Caco-2 (cell line): ENCODE data around the gene POLDIP3. TPM values are rescaled to one million over a fixed set of nuclear protein-coding genes. Genes with fewer than 3 reads are reported as not detected.

Experiments used
- BruUV-seq: library from RNA; stranded (reverse); fragments of 400-500 nt; replicated peaks from 2 replicates; lab custom pipeline; 2021; lab: Mats Ljungman, UMichigan
- CTCF ChIA-PET: fragments of 300-600 bp; sonication (Branson Sonifier 250); formaldehyde crosslinking; loops from one replicate; lab custom pipeline; 2022; ENCODE audit warnings: antibody characterized with exemption; lab: Charles Lee
- POLR2A ChIA-PET: fragments of 300-600 bp; sonication (Branson Sonifier 250); formaldehyde crosslinking; loops from one replicate; lab custom pipeline; 2022; ENCODE audit warnings: antibody characterized with exemption; lab: Charles Lee
- DNase-seq, 2 experiments: peaks; one replicate each; pipeline versions ENCODE4 v3.0.0 to v3.0.0-alpha.2; 2020 to 2022
- H3K27me3 ChIP-seq: replicated peaks from 2 replicates; pipeline ENCODE4 v1.6.0; 2011; ENCODE audit warnings: low read length; ENCODE audit not compliant: control insufficient read depth, insufficient read depth
- H3K36me3 ChIP-seq: 2 replicates; pipeline ENCODE4 v1.5.1; 2011; ENCODE audit warnings: low read length; ENCODE audit not compliant: control insufficient read depth, insufficient read depth
- H3K4me1 ChIP-seq: fragments of 250-450 bp; sonication (Bioruptor Pico); 2 replicates; pipeline ENCODE4 v1.5.1; 2020; ENCODE audit warnings: mild to moderate bottlenecking
- H3K4me3 ChIP-seq: 2 replicates; pipeline ENCODE4 v1.5.1; 2011; ENCODE audit warnings: low read depth, mild to moderate bottlenecking, control low read depth, low read length
- H3K9me3 ChIP-seq: fragments of 250-450 bp; sonication (Bioruptor Pico); 2 replicates; pipeline ENCODE4 v1.5.1; 2020; ENCODE audit warnings: mild to moderate bottlenecking, moderate library complexity
- H3K27ac Mint-ChIP-seq: one replicate; pipeline ENCODE4 v1.8.0; 2022; ENCODE audit warnings: mixed read lengths; ENCODE audit not compliant: unreplicated experiment
- H3K27me3 Mint-ChIP-seq: one replicate; pipeline ENCODE4 v1.8.0; 2022; ENCODE audit warnings: mixed read lengths; ENCODE audit not compliant: insufficient read depth, unreplicated experiment
- H3K36me3 Mint-ChIP-seq: one replicate; pipeline ENCODE4 v1.8.0; 2022; ENCODE audit warnings: mild to moderate bottlenecking, mixed read lengths; ENCODE audit not compliant: insufficient read depth, unreplicated experiment
- H3K4me1 Mint-ChIP-seq: one replicate; pipeline ENCODE4 v1.8.0; 2022; ENCODE audit warnings: low read depth, mixed read lengths; ENCODE audit not compliant: unreplicated experiment
- H3K4me3 Mint-ChIP-seq: one replicate; pipeline ENCODE4 v1.8.0; 2022; ENCODE audit warnings: mild to moderate bottlenecking, moderate library complexity, mixed read lengths; ENCODE audit not compliant: unreplicated experiment
- H3K9me3 Mint-ChIP-seq: one replicate; pipeline ENCODE4 v1.8.0; 2022; ENCODE audit warnings: mixed read lengths; ENCODE audit not compliant: unreplicated experiment
- CTCF ChIP-seq, 2 experiments: fragments of 200-600 bp in 1 of 2; IDR thresholded peaks; 1 replicate in 1 of 2; 2 replicates in 1 of 2; pipeline versions ENCODE4 v1.5.1 to v1.8.0; 2011 to 2022; ENCODE audit warnings: antibody characterized with exemption in 1 of 2, control low read depth in 1 of 2, inconsistent platforms in 1 of 2, low read depth in 1 of 2, low read length in 1 of 2, mild to moderate bottlenecking in 1 of 2, moderate library complexity in 1 of 2; ENCODE audit not compliant: insufficient read depth in 1 of 2, severe bottlenecking in 1 of 2, unreplicated experiment in 1 of 2
- intact Hi-C: fragments of 100-400 bp; cut with micrococcal nuclease; formaldehyde crosslinking; loops from one replicate; pipeline ENCODE4 v1.10.0; 2022; ENCODE audit not compliant: unreplicated experiment
- total RNA-seq: library from RNA; stranded (reverse); gene quantifications from 2 replicates; pipeline ENCODE4 v1.2.3, GENCODE V29; 2022

The POLDIP3 gene
- total RNA-seq, 1 experiment from 2014 or later, result 70.8 TPM

- POLR2A ChIA-PET, result no interaction called here
- Mint-ChIP-seq H3K36me3 (peaks cover 81% of the 10 kb centered on the region), H3K27me3 (no peaks in the 10 kb centered on the region), H3K9me3 (no peaks in the 10 kb centered on the region), H3K4me3 (no peak overlapping the region), H3K4me1 (no peaks in the 10 kb centered on the region), H3K27ac (no peak overlapping the region)
- H3K36me3 ChIP-seq, result peaks cover 4% of the 10 kb centered on the region
- no peak overlapping the region for H3K4me3 ChIP-seq
- H3K27me3 ChIP-seq, result no peaks in the 10 kb centered on the region
- CTCF ChIA-PET, result interaction anchor here (1.2 kb wide), 1 partner anchor 29 kb away, joined by 10 read pairs; no protein-coding TSS in a partner anchor
- intact Hi-C loops, result no loop called here
- H3K9me3 ChIP-seq, result no peaks in the 10 kb centered on the region
- H3K4me1 ChIP-seq, result no peaks in the 10 kb centered on the region
- TF ChIP-seq CTCF (IDR thresholded peaks at IDR 0.05; ENCODE audit: insufficient read depth in 1 of 2, low read depth in 1 of 2, low read length in 1 of 2, severe bottlenecking in 1 of 2, unreplicated experiment in 1 of 2), result no peak
- BruUV-seq, result no TSS peak
- DNase-seq, result no peak
Measured at GRCh38 chr22:42596863-42597530, 17.7 kb downstream of the POLDIP3 start.

GRCh38 chr22:42596336-42596735, 18.3 kb downstream of the POLDIP3 start:
- H3K27ac Mint-ChIP-seq, result no peak overlapping the region
- peaks cover 75% of the 10 kb centered on the region for H3K36me3 Mint-ChIP-seq
- H3K9me3 Mint-ChIP-seq, result no peaks in the 10 kb centered on the region
- no peaks in the 10 kb centered on the region for H3K27me3 Mint-ChIP-seq
- intact Hi-C loops, result no loop called here
- H3K4me1 Mint-ChIP-seq, result no peaks in the 10 kb centered on the region
- TF ChIP-seq CTCF (IDR thresholded peaks at IDR 0.05; ENCODE audit: insufficient read depth in 1 of 2, low read depth in 1 of 2, low read length in 1 of 2, severe bottlenecking in 1 of 2, unreplicated experiment in 1 of 2), result no peak
- Histone ChIP-seq H3K4me3 (no peak overlapping the region), H3K27me3 (no peaks in the 10 kb centered on the region), H3K4me1 (no peaks in the 10 kb centered on the region), H3K9me3 (no peaks in the 10 kb centered on the region), H3K36me3 (peaks cover 5% of the 10 kb centered on the region)
- no peak for DNase-seq
- H3K4me3 Mint-ChIP-seq, result no peak overlapping the region
- ChIA-PET CTCF (no interaction called here), POLR2A (no interaction called here)
- BruUV-seq, result no TSS peak

GRCh38 chr22:42595434-42595833, 19.2 kb downstream of the POLDIP3 start:
- H3K4me1 ChIP-seq, result no peaks in the 10 kb centered on the region
- H3K36me3 ChIP-seq, result peaks cover 5% of the 10 kb centered on the region
- no peak overlapping the region for H3K27ac Mint-ChIP-seq
- H3K4me3 ChIP-seq, result no peak overlapping the region
- no peaks in the 10 kb centered on the region for H3K27me3 ChIP-seq
- POLR2A ChIA-PET, result no interaction called here
- CTCF ChIA-PET, result no interaction called here
- H3K27me3 Mint-ChIP-seq, result no peaks in the 10 kb centered on the region
- intact Hi-C loops, result no loop called here
- no peak for DNase-seq
- no peaks in the 10 kb centered on the region for H3K9me3 ChIP-seq
- H3K9me3 Mint-ChIP-seq, result no peaks in the 10 kb centered on the region
- no TSS peak for BruUV-seq
- no peaks in the 10 kb centered on the region for H3K4me1 Mint-ChIP-seq
- H3K36me3 Mint-ChIP-seq, result peaks cover 70% of the 10 kb centered on the region
- TF ChIP-seq CTCF (IDR thresholded peaks at IDR 0.05; ENCODE audit: insufficient read depth in 1 of 2, low read depth in 1 of 2, low read length in 1 of 2, severe bottlenecking in 1 of 2, unreplicated experiment in 1 of 2), result no peak
- H3K4me3 Mint-ChIP-seq, result no peak overlapping the region
